Thyroid gland (tissue), 4 donors: ENCODE measurements around the gene BTRC. TPM values are rescaled to one million over a fixed set of nuclear protein-coding genes. Genes with fewer than 3 reads are reported as not detected.

Source experiments
- DNase-seq, 2 donors: peaks; one replicate each; pipeline ENCODE4 v3.0.0-alpha.2; 2019
- H3K27ac ChIP-seq, 3 donors: fragments of 200-600 bp; sonication (generic); 1 replicate in 2 of 3; 2 replicates in 1 of 3; pipeline ENCODE4 v1.5.1; 2016 to 2019; ENCODE audit warnings: mild to moderate bottlenecking in 1 of 3, moderate library complexity in 1 of 3
- H3K27me3 ChIP-seq: fragments of 200-600 bp; sonication (generic); one replicate; pipeline ENCODE4 v1.5.1; 2019
- H3K36me3 ChIP-seq, 2 donors: fragments of 200-600 bp; sonication (generic); one replicate each; pipeline ENCODE4 v1.5.1; 2016 to 2019
- H3K4me1 ChIP-seq, 2 donors: fragments of 200-600 bp; sonication (generic); one replicate each; pipeline ENCODE4 v1.5.1; 2017 to 2019
- H3K4me3 ChIP-seq, 3 donors: fragments of 200-600 bp; sonication (generic); replicated peaks in 1 of 3; 1 replicate in 2 of 3; 2 replicates in 1 of 3; pipeline ENCODE4 v1.5.1; 2016; ENCODE audit warnings: mild to moderate bottlenecking in 1 of 3
- H3K9me3 ChIP-seq: fragments of 200-600 bp; sonication (generic); one replicate; pipeline ENCODE4 v1.5.1; 2017
- CTCF ChIP-seq, 6 experiments: fragments of 200-600 bp in 3 of 6; fragments of 450-650 bp in 3 of 6; sonication (generic) in 3 of 6; IDR thresholded peaks; one replicate each; pipeline ENCODE4 v1.5.1; 2016 to 2019; ENCODE audit warnings: antibody characterized with exemption in 6 of 6, mild to moderate bottlenecking in 2 of 6, inconsistent platforms in 1 of 6, moderate library complexity in 1 of 6
- POLR2A ChIP-seq, 2 donors: fragments of 450-650 bp; IDR thresholded peaks; one replicate each; pipeline ENCODE4 v1.6.1; 2017; ENCODE audit warnings: antibody characterized with exemption in 2 of 2, mild to moderate bottlenecking in 2 of 2, moderate library complexity in 1 of 2
- WGBS, 2 donors: methylation state at CpG; one replicate each; pipeline ENCODE4 v1.1.5; 2017; 5-methylcytosine and 5-hydroxymethylcytosine counted together
- intact Hi-C: fragments of 100-400 bp; cut with DNase I; formaldehyde crosslinking; loops from one replicate; pipeline ENCODE4 v1.15.1; 2023
- total RNA-seq, 4 donors: library from RNA; depleted of rRNA; stranded (reverse); fragments of >200 nt; gene quantifications; one replicate each; pipeline ENCODE4 v1.2.3, GENCODE V29; 2016

The BTRC gene
- total RNA-seq, 4 donors from 2014 or later = 14.5 to 70.4 (median 22.7) TPM

DNA sequence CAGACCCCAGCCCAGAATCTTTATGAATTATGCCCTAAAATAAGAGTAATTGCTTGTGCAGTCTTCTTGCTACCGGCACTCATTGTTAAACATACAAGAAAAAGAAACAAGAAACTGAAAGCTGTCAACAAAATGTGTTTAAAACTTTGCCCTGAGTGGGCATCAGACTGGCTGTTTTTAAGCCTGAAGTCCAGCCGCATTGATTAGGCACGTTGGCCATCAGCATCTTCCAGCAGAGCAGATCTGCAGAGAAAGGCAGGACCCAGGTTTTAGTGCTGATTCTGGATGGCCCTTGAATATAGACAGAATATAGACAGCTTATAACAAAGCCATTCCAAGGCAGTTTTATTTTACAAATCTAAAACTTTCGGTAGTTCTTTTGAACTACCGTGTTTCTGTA lies 131.2 kb downstream of the BTRC start:
- intact Hi-C loops = no loop called here
- WGBS, 2 donors = 91 to 96% methylated on average over 5 of the region's 5 CpGs
- no peak overlapping the region for H3K27ac ChIP-seq
- no peaks in the 10 kb centered on the region for H3K9me3 ChIP-seq
- H3K4me3 ChIP-seq = no peak overlapping the region
- TF ChIP-seq POLR2A (IDR thresholded peaks at IDR 0.05) = no peak
- TF ChIP-seq CTCF (IDR thresholded peaks at IDR 0.05) = no peak
- no peak for DNase-seq
- H3K4me1 ChIP-seq = no peaks in the 10 kb centered on the region
- H3K36me3 ChIP-seq = peaks cover 0 to 2% of the 10 kb centered on the region in 2 donors
- no peaks in the 10 kb centered on the region for H3K27me3 ChIP-seq

DNA sequence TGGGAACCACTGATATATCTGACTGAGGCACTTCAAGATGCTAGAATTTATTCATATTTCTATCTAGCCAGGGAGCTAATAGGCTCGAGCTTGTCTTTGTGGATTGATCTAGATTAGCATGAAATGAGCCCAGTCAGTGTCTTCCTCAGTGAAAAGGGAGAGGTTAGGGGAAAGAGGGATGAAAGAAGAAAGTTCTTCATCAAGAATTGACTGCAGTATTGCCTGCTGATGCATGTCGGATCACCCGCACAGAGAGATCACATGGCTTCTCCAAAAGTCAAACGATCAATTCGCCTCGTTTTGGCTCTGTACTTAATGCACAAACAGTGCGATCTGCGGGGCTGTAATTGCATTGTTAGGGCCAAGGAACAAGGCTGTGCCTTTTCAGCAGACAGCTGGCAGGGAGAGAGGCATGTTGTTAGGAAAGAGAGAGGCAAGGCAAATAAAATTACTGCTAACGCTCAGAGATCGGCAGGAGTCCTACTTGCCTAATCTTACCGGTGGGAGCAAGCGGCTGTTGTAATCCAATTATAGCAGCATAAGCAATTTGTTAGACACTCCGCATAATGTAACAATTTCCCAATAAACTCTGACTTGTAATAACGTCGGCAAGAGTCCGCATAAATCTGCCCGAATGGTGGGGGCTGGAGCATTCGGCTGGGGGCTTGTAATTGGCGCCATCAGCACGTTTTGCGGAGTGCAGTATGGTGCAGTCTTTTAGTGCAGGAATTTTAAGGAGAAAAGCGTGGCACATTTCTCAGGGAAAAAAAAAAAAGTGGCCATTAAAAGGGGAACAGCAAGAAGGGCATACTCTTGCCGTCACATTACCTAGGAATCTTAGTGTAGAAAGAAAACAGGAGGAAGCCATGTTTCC lies 132.0 kb downstream of the BTRC start:
- intact Hi-C loops = no loop called here
- DNase-seq = no peak
- 75 to 77% methylated on average over 23 of the region's 23 CpGs for WGBS, 2 donors
- H3K4me1 ChIP-seq = no peaks in the 10 kb centered on the region
- TF ChIP-seq POLR2A (IDR thresholded peaks at IDR 0.05) (no peak), CTCF (IDR thresholded peaks at IDR 0.05) (no peak)
- H3K27me3 ChIP-seq = no peaks in the 10 kb centered on the region
- H3K4me3 ChIP-seq = no peak overlapping the region
- no peak overlapping the region for H3K27ac ChIP-seq
- H3K9me3 ChIP-seq = no peaks in the 10 kb centered on the region
- H3K36me3 ChIP-seq = no peaks in the 10 kb centered on the region

- no peak overlapping the region for H3K27ac ChIP-seq
- H3K4me3 ChIP-seq = no peak overlapping the region
- no peak for TF ChIP-seq CTCF (IDR thresholded peaks at IDR 0.05)
- intact Hi-C loops = no loop called here
- WGBS, 2 donors = 97% methylated on average over 3 of the region's 3 CpGs
- H3K36me3 ChIP-seq = no peaks in the 10 kb centered on the region
- no peaks in the 10 kb centered on the region for H3K27me3 ChIP-seq
- no peak for DNase-seq
- H3K4me1 ChIP-seq = no peaks in the 10 kb centered on the region
- no peaks in the 10 kb centered on the region for H3K9me3 ChIP-seq
Observed at GRCh38 chr10:101487399-101487798, 133.4 kb downstream of the BTRC start.

DNA sequence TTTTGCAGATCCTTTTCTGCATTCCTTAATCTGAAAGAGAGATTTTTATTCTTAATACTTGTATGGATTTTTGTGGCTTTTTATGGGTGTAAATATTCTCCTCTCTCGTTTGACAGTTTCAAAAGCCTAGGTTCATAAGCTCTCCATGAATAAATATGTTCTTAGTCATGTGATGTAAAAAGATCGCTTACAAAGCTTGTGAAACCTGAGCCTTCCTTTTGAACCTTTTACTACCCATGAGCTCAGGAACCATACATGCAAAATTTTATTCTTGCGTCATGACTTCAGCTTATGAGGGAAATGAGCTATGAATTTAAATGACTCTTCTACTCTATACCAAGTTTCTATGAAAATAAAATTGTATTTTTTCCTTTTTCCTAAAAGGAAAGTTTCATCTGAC lies 135.4 kb downstream of the BTRC start:
- intact Hi-C loops = no loop called here
- no peak overlapping the region for H3K27ac ChIP-seq
- WGBS, 2 donors = 75 to 85% methylated on average over 3 of the region's 3 CpGs
- TF ChIP-seq POLR2A (IDR thresholded peaks at IDR 0.05) = no peak
- no peak for TF ChIP-seq CTCF (IDR thresholded peaks at IDR 0.05)
- H3K36me3 ChIP-seq = no peaks in the 10 kb centered on the region
- H3K4me3 ChIP-seq = no peak overlapping the region
- H3K9me3 ChIP-seq = no peaks in the 10 kb centered on the region
- H3K27me3 ChIP-seq = no peaks in the 10 kb centered on the region
- H3K4me1 ChIP-seq = no peaks in the 10 kb centered on the region
- no peak for DNase-seq

- Histone ChIP-seq H3K27ac (no peak overlapping the region), H3K4me1 (no peaks in the 10 kb centered on the region), H3K27me3 (no peaks in the 10 kb centered on the region), H3K36me3 (no peaks in the 10 kb centered on the region), H3K4me3 (no peak overlapping the region), H3K9me3 (no peaks in the 10 kb centered on the region)
- intact Hi-C loops = no loop called here
- no peak for TF ChIP-seq CTCF (IDR thresholded peaks at IDR 0.05)
- no peak for TF ChIP-seq POLR2A (IDR thresholded peaks at IDR 0.05)
- 85 to 94% methylated on average over 1 of the region's 1 CpG for WGBS, 2 donors
- DNase-seq = no peak
Observed at GRCh38 chr10:101490026-101490425, 136.1 kb downstream of the BTRC start.
